Measurements from ENCODE around the gene FXYD5.

Gene FXYD5

GRCh38 chr19:35205733-35206323, 51.3 kb downstream of the FXYD5 start:
- no peak for DNase-seq

GRCh38 chr19:35206379-35206778, 51.8 kb downstream of the FXYD5 start:
- intact Hi-C loops (cut with DNase I), result no loop called here
- no peak for DNase-seq

More at GRCh38 chr19:35205733-35206323, 51.3 kb downstream of the FXYD5 start:
- intact Hi-C loops (cut with DNase I), result no loop called here

DNA sequence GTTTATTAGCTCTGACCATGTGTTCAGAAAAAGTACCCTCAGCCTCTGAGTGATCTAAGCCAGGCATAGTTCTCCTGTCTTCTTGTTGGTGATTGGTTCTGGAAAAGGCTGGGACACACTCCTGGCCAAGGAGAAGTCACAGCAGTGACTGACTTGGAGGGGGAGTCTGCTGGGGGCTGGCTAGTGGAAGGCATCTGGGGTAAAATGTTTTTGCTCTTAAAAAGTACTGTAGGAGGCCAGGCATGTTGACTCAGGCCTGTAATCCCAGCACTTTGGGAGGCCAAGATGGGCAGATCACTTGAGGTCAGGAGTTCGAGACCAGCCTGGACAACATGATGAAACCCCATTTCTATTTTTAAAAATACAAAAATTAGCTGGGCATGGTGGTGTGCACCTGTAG, 52.3 kb downstream of the FXYD5 start:
- no peak for DNase-seq
- intact Hi-C loops (cut with DNase I), result no loop called here

- intact Hi-C loops (cut with DNase I), result no loop called here
- no peak for DNase-seq
Measured at GRCh38 chr19:35207391-35207871, 52.9 kb downstream of the FXYD5 start.

DNA sequence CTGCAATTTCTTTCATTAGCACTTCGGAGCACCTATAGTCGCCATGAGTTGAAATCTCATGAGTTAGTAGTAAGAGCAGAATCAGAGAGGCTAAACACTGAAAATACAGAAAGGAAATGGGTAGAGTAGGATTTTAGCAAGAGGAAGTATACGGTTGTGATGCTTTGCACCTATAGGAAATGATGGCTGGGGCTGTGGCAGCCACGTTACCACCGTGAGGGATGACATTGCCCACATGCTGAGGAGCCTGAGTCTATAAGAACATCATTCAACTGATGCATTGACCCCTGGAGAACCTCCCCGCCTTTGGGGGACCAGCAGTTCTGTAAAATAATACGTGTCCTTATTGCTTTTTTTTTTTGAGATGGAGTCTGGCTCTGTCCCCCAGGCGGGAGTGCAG, 53.6 kb downstream of the FXYD5 start:
- intact Hi-C loops (cut with DNase I), result no loop called here

GRCh38 chr19:35209646-35210045, 55.1 kb downstream of the FXYD5 start:
- intact Hi-C loops (cut with DNase I), result no loop called here
- DNase-seq, result no peak

More for the DNA sequence above, 53.6 kb downstream of the FXYD5 start:
- DNase-seq, result no peak

DNA sequence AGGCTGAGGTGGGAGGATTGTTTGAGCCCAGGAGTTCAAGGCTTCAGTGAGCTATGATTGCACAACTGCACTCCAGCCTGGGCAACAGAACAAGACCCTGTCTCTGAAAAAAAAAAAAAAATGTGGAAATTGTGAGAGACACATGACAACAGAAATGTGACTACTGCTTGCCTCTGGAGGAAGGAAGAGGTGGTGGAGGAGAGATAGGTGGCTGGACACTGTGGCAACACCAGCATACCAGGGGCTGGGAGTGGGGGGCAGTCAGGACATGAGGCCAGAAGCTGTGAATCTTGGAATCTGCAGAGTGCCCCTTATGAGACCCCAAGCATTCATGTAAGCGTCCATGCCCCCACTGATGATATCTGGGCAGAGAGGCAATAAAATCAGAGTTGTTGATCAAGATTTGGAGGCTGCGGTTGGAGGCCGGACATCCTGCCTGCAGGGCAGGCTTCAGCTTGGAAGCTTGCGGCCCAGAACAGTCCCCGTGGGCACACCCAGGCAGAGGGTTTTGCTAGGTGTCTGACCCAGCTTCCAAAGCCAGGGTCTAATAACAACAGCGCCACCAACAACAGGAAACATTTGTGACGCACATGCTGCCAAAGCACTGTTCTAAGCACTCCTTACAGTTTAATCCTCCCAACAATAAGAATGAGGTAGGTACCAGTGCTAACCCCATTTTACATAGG, 57.2 kb downstream of the FXYD5 start:
- DNase-seq, result peak in 1 of 10 donors; percentile 67

DNA sequence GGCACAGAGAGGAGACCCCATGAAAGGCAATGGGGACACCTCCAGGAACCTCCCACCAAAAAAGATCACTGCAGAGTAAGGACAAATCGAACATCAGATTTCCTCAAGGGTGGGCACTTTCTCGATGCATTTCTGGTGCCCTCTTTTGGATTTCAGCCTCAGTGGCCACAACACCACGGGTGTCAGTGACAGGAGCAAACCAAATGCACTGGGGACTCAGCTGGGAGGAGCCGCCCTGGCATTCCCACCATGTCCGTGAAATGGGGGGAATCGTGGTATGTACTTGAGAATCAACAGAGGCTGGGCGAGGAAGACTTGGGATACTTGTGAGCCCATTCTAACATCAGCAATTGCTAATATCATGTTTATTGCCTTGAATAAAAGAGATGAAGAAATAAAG, 57.7 kb downstream of the FXYD5 start:
- no peak for DNase-seq
- intact Hi-C loops (cut with DNase I), result no loop called here

More for the DNA sequence above, 57.2 kb downstream of the FXYD5 start:
- intact Hi-C loops (cut with DNase I), result no loop called here

- intact Hi-C loops (cut with DNase I), result no loop called here
- DNase-seq, result peak in 1 of 10 donors; percentile 39
Measured at GRCh38 chr19:35213663-35214632, 59.4 kb downstream of the FXYD5 start.

DNA sequence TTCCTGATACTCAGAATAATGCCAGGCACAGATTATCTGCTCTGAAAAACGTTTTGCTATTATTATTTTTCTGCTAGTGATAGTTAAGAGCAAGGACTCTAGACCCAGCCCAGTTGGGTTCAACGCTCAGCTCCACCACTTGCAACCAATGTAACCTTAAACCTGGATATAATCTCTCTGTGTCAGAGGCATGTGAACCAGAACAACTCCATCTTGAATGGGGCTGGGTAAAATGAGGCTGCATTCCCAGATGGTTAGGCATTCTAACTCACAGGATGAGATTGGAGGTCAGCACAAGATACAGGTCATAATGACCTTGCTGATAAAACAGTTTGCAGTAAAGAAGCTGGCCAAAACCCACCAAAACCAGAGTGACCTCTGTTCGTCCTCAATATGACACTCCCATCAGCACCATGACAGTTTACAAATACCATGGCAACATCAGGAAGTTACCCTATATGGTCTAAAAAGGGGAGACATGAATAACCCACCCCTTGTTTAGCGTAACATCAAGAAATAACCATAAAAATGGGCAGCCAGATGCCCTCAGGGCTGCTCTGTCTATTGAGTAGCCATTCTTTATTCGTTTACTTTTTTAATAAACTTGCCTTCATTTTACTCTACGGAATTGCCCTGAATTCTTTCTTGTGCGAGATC, 60.4 kb downstream of the FXYD5 start:
- DNase-seq, result no peak
- intact Hi-C loops (cut with DNase I), result no loop called here

DNA sequence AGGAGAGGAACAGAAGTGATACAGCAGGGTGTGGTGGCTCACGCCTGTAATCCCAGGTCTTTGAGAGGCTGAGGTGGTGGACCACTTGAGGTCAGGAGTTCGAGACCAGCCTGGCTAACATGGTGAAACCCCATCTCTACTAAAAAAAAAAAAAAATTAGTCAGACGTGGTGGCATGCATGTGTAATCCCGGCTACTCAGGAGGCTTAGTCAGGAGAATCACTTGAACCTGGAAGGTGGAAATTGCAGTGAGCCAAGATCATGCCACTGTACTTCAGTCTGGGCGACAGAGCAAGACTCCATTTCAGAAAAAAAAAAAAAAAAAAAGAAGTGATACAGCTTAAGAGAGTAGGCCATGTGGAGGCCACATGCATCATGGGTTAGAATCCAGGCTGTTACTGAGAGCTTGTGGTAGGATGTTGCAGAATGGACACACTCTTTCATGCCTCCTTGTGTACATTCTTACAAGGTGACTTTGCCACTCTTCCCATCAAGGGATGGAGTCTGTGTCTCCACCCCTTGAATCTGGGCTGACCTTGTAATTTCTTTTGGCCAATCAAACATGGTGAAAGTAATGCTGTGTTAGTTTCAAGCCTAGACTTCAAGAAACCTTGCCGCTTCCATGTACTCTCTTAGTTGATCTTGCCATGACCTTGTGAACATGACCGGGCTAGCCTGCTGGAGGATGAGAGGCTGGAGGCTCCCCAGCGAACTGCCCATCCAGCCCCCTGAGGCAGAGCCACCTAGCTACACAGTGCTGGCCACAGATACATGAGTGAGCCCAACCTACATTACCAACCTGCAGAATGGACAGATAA, 61.7 kb downstream of the FXYD5 start:
- intact Hi-C loops (cut with DNase I), result no loop called here
- no peak for DNase-seq

GRCh38 chr19:35216833-35217648, 62.5 kb downstream of the FXYD5 start:
- intact Hi-C loops (cut with DNase I), result no loop called here
- no peak for DNase-seq

- no peak for DNase-seq
- intact Hi-C loops (cut with DNase I), result no loop called here
Measured at GRCh38 chr19:35217649-35217990, 63.1 kb downstream of the FXYD5 start.

- DNase-seq, result no peak
- intact Hi-C loops (cut with DNase I), result no loop called here
Measured at GRCh38 chr19:35219008-35219407, 64.5 kb downstream of the FXYD5 start.

Data from posterior cingulate gyrus (tissue), 11 donors.